Body of pancreas (tissue), 4 donors: ENCODE measurements around the gene TET3. TPM values are rescaled to one million over a fixed set of nuclear protein-coding genes. Genes with fewer than 3 reads are reported as not detected.

ENCODE experiments used
- ATAC-seq: fragments of 150-250 bp; one replicate; pipeline ENCODE4 v1.9.1; 2016
- DNase-seq, 4 donors: peaks; one replicate each; pipeline ENCODE4 v3.0.0-alpha.2; 2019
- H3K27ac ChIP-seq, 4 donors: fragments of 200-600 bp; sonication (generic); 1 replicate in 3 of 4; 2 replicates in 1 of 4; pipeline versions ENCODE4 v1.5.1 to v1.6.1; 2016 to 2019; ENCODE audit warnings: mild to moderate bottlenecking in 1 of 4, mixed read lengths in 1 of 4, moderate library complexity in 1 of 4
- H3K27me3 ChIP-seq, 2 donors: fragments of 200-600 bp; sonication (generic); one replicate each; pipeline ENCODE4 v1.6.0; 2016; ENCODE audit warnings: mild to moderate bottlenecking in 1 of 2
- H3K36me3 ChIP-seq, 2 donors: fragments of 200-600 bp; sonication (generic); replicated peaks in 1 of 2; 2 replicates each; pipeline ENCODE4 v1.5.1; 2016; ENCODE audit warnings: low read depth in 2 of 2; ENCODE audit not compliant: insufficient read depth in 1 of 2
- H3K4me1 ChIP-seq: fragments of 200-600 bp; sonication (generic); one replicate; pipeline ENCODE4 v1.6.0; 2016
- H3K4me3 ChIP-seq, 2 donors: fragments of 200-600 bp; sonication (generic); 1 replicate in 1 of 2; 2 replicates in 1 of 2; pipeline ENCODE4 v1.5.1; 2016 to 2019
- H3K9me3 ChIP-seq, 3 donors: fragments of 200-600 bp; sonication (generic); 1 replicate in 2 of 3; 2 replicates in 1 of 3; pipeline ENCODE4 v1.5.1; 2016
- POLR2A ChIP-seq, 3 donors: fragments of 450-650 bp; IDR thresholded peaks; one replicate each; pipeline ENCODE4 v1.6.1; 2016; ENCODE audit warnings: antibody characterized with exemption in 3 of 3, mild to moderate bottlenecking in 2 of 3
- WGBS, 2 donors: methylation state at CpG; one replicate each; pipeline ENCODE4 v1.1.5; 2017; 5-methylcytosine and 5-hydroxymethylcytosine counted together
- intact Hi-C: fragments of 100-400 bp; cut with DNase I; formaldehyde crosslinking; loops from one replicate; pipeline ENCODE4 v1.15.1; 2023
- total RNA-seq, 2 donors: library from RNA; depleted of rRNA; stranded (reverse); fragments of >200 nt; gene quantifications; one replicate each; pipeline ENCODE4 v1.1.0, GENCODE V29; 2016
- TF ChIP-seq, protein P1 (sequence below), 7 experiments: fragments of 450-650 bp in 4 of 7; fragments of 200-600 bp in 3 of 7; sonication (generic) in 3 of 7; IDR thresholded peaks; one replicate each; pipeline ENCODE4 v1.5.1; 2016 to 2019; ENCODE audit warnings: antibody characterized with exemption in 7 of 7

The TET3 gene
- total RNA-seq, 2 donors from 2014 or later, result 6.7 to 7.3 TPM

DNA sequence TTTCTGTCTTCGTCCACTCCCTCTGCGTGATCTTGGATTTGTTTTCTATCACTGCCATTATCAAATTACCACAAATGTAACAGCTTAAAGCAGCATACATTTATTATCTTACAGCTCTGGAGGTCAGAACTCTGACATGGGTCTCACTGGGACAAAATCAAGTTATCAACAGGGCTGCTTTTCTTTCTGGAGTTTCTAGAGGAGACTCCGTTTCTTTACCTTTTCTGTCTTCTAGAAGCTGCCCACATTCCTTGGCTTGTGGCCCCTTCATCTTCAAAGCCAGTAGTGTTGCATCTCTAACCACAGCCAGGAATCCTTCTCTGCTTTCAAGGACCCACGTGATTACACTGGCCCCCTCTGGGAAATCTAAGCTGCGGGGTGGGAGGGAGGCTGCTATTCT lies 21.9 kb upstream of the TET3 start:
- WGBS, 2 donors, result 56 to 59% methylated on average over 5 of the region's 5 CpGs
- no peak for DNase-seq
- intact Hi-C loops, result no loop called here
- no peak overlapping the region for H3K27ac ChIP-seq
- no peaks in the 10 kb centered on the region for H3K9me3 ChIP-seq
- no peak for ATAC-seq
- H3K36me3 ChIP-seq, result peaks cover 3 to 4% of the 10 kb centered on the region in 2 donors
- no peak for TF ChIP-seq POLR2A (IDR thresholded peaks at IDR 0.05)
- TF ChIP-seq, protein P1, sequence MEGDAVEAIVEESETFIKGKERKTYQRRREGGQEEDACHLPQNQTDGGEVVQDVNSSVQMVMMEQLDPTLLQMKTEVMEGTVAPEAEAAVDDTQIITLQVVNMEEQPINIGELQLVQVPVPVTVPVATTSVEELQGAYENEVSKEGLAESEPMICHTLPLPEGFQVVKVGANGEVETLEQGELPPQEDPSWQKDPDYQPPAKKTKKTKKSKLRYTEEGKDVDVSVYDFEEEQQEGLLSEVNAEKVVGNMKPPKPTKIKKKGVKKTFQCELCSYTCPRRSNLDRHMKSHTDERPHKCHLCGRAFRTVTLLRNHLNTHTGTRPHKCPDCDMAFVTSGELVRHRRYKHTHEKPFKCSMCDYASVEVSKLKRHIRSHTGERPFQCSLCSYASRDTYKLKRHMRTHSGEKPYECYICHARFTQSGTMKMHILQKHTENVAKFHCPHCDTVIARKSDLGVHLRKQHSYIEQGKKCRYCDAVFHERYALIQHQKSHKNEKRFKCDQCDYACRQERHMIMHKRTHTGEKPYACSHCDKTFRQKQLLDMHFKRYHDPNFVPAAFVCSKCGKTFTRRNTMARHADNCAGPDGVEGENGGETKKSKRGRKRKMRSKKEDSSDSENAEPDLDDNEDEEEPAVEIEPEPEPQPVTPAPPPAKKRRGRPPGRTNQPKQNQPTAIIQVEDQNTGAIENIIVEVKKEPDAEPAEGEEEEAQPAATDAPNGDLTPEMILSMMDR (IDR thresholded peaks at IDR 0.05), result no peak
- no peaks in the 10 kb centered on the region for H3K4me1 ChIP-seq
- no peak overlapping the region for H3K4me3 ChIP-seq
- H3K27me3 ChIP-seq, result no peaks in the 10 kb centered on the region

DNA sequence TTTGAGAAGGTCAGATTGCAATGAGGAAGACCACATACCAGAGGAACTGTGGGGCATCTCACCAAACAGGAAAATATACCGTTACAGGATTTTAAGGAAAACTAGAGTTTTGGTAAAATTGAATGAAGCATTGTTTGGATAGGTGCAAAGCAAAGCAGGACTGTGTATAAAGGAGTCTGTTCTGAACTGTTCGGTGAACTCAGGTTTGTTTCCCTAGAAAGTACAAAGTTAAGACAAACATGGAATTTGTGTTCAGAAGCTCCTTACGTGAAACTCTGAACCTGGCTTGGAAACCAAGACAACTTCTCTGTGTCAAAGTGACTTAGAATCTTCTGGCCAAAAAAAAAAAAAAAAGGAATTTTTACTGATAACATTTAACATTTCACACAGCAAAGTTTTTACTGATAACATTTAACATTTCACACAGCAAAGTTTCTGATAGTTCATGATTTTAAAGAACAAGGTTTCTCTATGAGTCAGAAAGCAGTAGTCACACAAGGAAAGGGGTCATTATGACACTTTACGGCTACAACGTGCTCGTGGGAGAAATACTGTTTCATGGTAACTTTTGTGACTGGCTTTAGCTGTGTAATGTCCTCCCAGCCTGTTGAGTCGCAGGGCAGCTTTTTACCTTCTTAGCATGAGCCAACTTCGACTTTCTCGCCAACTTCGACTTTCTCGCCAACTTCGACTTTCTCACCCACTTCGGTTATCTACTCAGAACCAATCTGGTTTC lies 21.2 kb upstream of the TET3 start:
- WGBS, 2 donors, result 55 to 67% methylated on average over 13 of the region's 13 CpGs
- no peak overlapping the region for H3K4me3 ChIP-seq
- no peaks in the 10 kb centered on the region for H3K9me3 ChIP-seq
- DNase-seq, result no peak
- intact Hi-C loops, result no loop called here
- no peaks in the 10 kb centered on the region for H3K4me1 ChIP-seq
- H3K27me3 ChIP-seq, result no peaks in the 10 kb centered on the region
- peak; percentile 21 for ATAC-seq
- H3K27ac ChIP-seq, result no peak overlapping the region
- H3K36me3 ChIP-seq, result peaks cover 3 to 4% of the 10 kb centered on the region in 2 donors
- TF ChIP-seq POLR2A (IDR thresholded peaks at IDR 0.05), result no peak
- TF ChIP-seq, protein P1 (IDR thresholded peaks at IDR 0.05), result no peak

DNA sequence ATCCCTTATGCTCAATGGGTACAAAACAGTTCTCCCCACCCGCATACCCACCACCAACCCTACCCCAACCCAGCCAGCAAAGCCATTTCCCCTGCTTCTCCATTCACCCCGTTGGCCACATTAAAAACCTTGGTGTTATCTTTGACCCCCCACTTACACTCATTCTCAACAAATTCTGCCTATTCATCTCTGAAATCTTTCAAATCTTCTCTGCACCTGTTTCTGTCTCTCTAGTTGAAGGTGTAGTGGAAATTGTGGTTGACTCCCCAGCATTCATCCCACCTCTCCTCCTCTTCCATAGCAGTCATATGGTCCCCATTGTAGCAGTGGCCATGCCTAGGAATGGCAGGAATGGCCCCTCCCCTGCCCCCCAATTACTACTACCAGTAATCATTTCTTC lies 20.5 kb upstream of the TET3 start:
- intact Hi-C loops, result no loop called here
- DNase-seq (no peak), ATAC-seq (no peak)
- H3K27me3 ChIP-seq, result no peaks in the 10 kb centered on the region
- H3K36me3 ChIP-seq, result peaks cover 2 to 3% of the 10 kb centered on the region in 2 donors
- no peaks in the 10 kb centered on the region for H3K4me1 ChIP-seq
- no peak for TF ChIP-seq POLR2A (IDR thresholded peaks at IDR 0.05)
- TF ChIP-seq, protein P1 (IDR thresholded peaks at IDR 0.05), result no peak
- 84 to 88% methylated on average over 2 of the region's 2 CpGs for WGBS, 2 donors
- no peaks in the 10 kb centered on the region for H3K9me3 ChIP-seq
- H3K4me3 ChIP-seq, result no peak overlapping the region
- H3K27ac ChIP-seq, result no peak overlapping the region

DNA sequence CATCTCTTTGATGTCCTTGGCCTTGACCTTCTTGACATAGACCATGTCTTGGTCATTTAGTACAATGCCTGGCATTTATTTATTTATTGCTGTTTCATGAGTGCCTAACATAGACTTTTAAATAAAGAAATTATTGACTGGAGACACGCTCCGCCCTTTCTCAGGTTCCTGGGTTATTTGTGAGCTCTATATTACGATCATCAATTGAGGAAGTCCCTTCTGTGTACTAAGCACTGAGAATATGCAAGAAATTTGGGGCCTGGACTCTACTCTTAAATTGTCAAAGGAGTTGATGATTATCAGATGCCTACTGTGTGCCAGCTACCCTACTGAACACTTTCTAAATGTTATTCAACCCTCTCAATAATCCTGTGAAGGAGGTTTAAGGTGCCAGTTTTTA lies 19.7 kb upstream of the TET3 start:
- DNase-seq (no peak), ATAC-seq (no peak)
- WGBS, 2 donors, result 91 to 95% methylated on average over 3 of the region's 3 CpGs

More for the DNA sequence above, 19.7 kb upstream of the TET3 start:
- no peaks in the 10 kb centered on the region for H3K36me3 ChIP-seq
- H3K27me3 ChIP-seq, result no peaks in the 10 kb centered on the region
- H3K27ac ChIP-seq, result no peak overlapping the region
- H3K4me1 ChIP-seq, result no peaks in the 10 kb centered on the region
- H3K4me3 ChIP-seq, result no peak overlapping the region
- intact Hi-C loops, result no loop called here
- no peak for TF ChIP-seq POLR2A (IDR thresholded peaks at IDR 0.05)
- TF ChIP-seq, protein P1 (IDR thresholded peaks at IDR 0.05), result no peak
- no peaks in the 10 kb centered on the region for H3K9me3 ChIP-seq
